ENCODE data around the gene USP9Y.

Gene USP9Y

DNA sequence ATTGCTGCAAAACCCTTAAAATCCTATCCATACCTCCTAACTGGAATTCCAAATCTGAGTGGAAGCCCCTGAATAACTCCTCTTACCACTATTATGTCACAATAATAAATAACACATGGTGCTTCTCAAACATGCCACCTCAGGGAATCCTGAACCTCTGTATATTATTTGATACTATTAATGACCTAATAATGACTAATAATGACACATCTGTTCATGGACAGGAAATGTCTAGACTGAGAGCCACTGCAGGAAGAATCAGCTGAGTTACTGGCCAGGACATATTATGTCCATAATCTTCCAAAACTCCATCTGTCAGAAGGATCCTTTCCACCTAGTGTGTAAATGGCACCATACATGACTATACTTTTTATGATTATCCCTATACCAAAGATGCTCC is 195.9 kb downstream of the USP9Y start:
- in situ Hi-C loops (cut with MboI; ENCODE audit: low pct_unique_long_range_greater_than_20kb, low sequenced_read_pairs, unreplicated experiment), result no loop called here
- no peak for DNase-seq (ENCODE audit: low spot score)
- TF ChIP-seq, protein P1, sequence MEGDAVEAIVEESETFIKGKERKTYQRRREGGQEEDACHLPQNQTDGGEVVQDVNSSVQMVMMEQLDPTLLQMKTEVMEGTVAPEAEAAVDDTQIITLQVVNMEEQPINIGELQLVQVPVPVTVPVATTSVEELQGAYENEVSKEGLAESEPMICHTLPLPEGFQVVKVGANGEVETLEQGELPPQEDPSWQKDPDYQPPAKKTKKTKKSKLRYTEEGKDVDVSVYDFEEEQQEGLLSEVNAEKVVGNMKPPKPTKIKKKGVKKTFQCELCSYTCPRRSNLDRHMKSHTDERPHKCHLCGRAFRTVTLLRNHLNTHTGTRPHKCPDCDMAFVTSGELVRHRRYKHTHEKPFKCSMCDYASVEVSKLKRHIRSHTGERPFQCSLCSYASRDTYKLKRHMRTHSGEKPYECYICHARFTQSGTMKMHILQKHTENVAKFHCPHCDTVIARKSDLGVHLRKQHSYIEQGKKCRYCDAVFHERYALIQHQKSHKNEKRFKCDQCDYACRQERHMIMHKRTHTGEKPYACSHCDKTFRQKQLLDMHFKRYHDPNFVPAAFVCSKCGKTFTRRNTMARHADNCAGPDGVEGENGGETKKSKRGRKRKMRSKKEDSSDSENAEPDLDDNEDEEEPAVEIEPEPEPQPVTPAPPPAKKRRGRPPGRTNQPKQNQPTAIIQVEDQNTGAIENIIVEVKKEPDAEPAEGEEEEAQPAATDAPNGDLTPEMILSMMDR (IDR thresholded peaks at IDR 0.05; ENCODE audit: extremely low read depth, insufficient read depth, missing control alignments), result no peak

DNA sequence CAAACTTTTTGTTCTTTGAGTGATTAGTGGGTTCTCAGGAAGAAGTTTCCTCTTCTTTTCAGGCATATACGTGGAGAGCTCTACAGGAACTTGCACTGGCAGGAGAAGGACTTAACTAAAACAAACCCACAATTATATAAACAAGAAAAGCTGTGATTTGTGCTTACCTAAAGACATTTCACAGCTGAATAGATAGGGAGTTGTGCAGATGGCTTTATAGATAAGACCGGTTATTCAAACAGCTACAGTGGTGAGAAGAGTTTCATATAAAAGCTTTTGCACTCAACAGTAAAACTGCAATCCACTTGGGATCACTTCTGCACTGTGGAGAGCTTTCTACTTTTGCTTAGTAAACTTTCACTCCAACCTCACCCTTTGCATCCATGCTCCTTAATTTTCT is 197.6 kb downstream of the USP9Y start:
- TF ChIP-seq, protein P1 (IDR thresholded peaks at IDR 0.05; ENCODE audit: extremely low read depth, insufficient read depth, missing control alignments), result no peak
- in situ Hi-C loops (cut with MboI; ENCODE audit: low pct_unique_long_range_greater_than_20kb, low sequenced_read_pairs, unreplicated experiment), result no loop called here
- no peak for DNase-seq (ENCODE audit: low spot score)

DNA sequence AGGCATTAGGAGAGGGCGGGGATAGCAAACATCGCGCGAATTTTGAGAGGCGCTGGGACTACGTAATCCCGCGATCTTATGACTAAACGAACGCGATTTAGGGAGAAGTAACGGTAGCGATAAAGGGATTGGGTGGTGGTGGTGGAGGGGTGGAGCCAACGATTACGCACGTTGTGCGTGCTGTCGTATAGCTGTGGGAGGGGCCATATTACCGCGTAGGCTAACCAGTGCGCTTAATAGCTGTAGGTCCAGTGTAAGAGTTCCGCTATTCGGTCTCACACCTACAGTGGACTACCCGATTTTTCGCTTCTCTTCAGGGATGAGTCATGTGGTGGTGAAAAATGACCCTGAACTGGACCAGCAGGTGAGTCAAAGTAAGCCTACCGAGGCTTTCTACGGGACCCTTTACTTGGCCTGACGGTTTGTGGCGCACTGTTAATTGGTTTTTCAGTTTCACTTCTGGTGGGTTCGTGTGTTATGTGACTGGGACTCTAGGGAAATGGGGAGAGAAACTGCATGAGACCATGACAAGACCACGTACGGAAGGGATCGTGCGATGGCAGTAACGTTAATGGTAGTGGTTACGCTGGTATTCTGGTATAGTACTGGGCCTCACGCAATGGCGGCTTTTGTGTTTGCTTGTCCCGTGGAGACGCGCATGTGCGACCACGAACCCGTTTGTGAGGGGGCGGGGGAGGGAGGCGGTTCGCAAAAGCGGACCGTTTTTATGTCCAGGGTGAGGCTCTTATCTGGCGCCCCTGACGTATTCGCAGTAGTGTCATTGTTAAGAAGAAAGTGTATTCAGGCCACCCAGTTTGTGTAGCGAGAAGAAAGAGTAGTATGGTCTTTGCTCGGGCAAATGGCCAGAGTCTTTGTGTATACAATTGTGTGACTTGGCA is 203.8 kb downstream of the USP9Y start, which contains the start of gene DDX3Y:
TSS of gene DDX3Y (plus strand) at position 251 of the 899 bp plus-strand sequence. CDS start at position 320, 69 bp downstream.
- TF ChIP-seq, protein P1 (IDR thresholded peaks at IDR 0.05; ENCODE audit: extremely low read depth, insufficient read depth, missing control alignments), result no peak
- in situ Hi-C loops (cut with MboI; ENCODE audit: low pct_unique_long_range_greater_than_20kb, low sequenced_read_pairs, unreplicated experiment), result no loop called here
- DNase-seq (ENCODE audit: low spot score), result no peak

DNA sequence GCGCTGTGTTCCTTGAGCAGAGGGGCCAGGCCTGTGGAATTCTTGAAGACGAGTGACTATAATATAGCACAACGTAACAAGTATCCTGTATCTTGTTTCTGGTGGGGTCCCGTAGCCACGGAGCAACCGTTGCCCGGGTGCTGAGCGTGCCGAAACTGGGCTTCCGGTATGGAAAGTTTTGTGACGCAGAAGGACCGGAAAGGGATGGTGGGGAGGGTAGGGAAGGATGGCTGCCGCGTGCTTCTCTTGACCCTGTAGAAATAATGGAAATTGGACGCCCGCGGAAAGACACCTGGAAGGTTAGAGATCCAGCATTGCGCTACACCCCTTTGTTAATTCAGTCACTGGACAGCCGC is 204.5 kb downstream of the USP9Y start:
- TF ChIP-seq, protein P1 (IDR thresholded peaks at IDR 0.05; ENCODE audit: extremely low read depth, insufficient read depth, missing control alignments), result no peak
- DNase-seq (ENCODE audit: low spot score), result no peak
- in situ Hi-C loops (cut with MboI; ENCODE audit: low pct_unique_long_range_greater_than_20kb, low sequenced_read_pairs, unreplicated experiment), result no loop called here

DNA sequence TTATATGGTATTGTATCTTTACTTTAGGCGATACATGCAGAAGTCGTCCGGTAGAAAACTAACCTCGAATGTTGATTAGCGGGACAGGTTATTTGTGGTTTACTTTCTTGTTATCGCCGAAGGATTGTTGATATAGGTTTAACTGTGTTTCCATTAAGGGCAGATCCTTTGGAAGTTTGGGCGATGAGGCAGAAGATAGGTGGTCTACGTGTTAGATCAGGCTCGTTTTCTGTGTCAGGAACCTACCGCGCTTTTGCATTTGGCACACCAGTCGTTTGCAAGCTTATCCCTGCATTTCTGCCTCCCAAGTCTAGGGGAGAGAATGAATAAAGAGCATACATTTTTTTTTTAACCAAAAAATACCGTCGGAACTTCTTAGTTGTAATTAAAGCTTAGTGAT is 204.9 kb downstream of the USP9Y start:
- DNase-seq (ENCODE audit: low spot score), result no peak
- TF ChIP-seq, protein P1 (IDR thresholded peaks at IDR 0.05; ENCODE audit: extremely low read depth, insufficient read depth, missing control alignments), result no peak
- in situ Hi-C loops (cut with MboI; ENCODE audit: low pct_unique_long_range_greater_than_20kb, low sequenced_read_pairs, unreplicated experiment), result no loop called here
